GM10266 (cell line): ENCODE data around the gene ASXL2.

Source experiments
- DNase-seq: peaks from one replicate; pipeline ENCODE4 v3.0.0; 2012; ENCODE audit errors: extremely low spot score
- CTCF ChIP-seq: IDR thresholded peaks from 2 replicates; pipeline ENCODE4 v1.5.1; 2012; ENCODE audit warnings: mild to moderate bottlenecking, low read depth; ENCODE audit not compliant: control insufficient read depth, insufficient read depth; ENCODE audit errors: missing control alignments

The ASXL2 gene

GRCh38 chr2:25697559-25698341, 180.5 kb downstream of the ASXL2 start:
- DNase-seq: no peak
- no peak for TF ChIP-seq CTCF

- no peak for DNase-seq
- no peak for TF ChIP-seq CTCF
Measured at GRCh38 chr2:25692737-25693445, 185.4 kb downstream of the ASXL2 start.

GRCh38 chr2:25692143-25692542, 186.1 kb downstream of the ASXL2 start:
- no peak for TF ChIP-seq CTCF
- DNase-seq: no peak

GRCh38 chr2:25690058-25690457, 188.2 kb downstream of the ASXL2 start:
- no peak for TF ChIP-seq CTCF
- no peak for DNase-seq

GRCh38 chr2:25688236-25688635, 190.1 kb downstream of the ASXL2 start:
- TF ChIP-seq CTCF: no peak
- no peak for DNase-seq

GRCh38 chr2:25685741-25686140, 192.5 kb downstream of the ASXL2 start:
- no peak for DNase-seq
- no peak for TF ChIP-seq CTCF

- no peak for TF ChIP-seq CTCF
- DNase-seq: no peak
Measured at GRCh38 chr2:25684577-25685473, 193.5 kb downstream of the ASXL2 start.
